Measurements from ENCODE around the gene SRI.

GRCh38 chr7:88185650-88186049, 34.2 kb downstream of the SRI start:
- TF ChIP-seq, protein P1, sequence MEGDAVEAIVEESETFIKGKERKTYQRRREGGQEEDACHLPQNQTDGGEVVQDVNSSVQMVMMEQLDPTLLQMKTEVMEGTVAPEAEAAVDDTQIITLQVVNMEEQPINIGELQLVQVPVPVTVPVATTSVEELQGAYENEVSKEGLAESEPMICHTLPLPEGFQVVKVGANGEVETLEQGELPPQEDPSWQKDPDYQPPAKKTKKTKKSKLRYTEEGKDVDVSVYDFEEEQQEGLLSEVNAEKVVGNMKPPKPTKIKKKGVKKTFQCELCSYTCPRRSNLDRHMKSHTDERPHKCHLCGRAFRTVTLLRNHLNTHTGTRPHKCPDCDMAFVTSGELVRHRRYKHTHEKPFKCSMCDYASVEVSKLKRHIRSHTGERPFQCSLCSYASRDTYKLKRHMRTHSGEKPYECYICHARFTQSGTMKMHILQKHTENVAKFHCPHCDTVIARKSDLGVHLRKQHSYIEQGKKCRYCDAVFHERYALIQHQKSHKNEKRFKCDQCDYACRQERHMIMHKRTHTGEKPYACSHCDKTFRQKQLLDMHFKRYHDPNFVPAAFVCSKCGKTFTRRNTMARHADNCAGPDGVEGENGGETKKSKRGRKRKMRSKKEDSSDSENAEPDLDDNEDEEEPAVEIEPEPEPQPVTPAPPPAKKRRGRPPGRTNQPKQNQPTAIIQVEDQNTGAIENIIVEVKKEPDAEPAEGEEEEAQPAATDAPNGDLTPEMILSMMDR (IDR thresholded peaks at IDR 0.05): no peak
- no peak for TF ChIP-seq POLR2A (IDR thresholded peaks at IDR 0.05)
- no peak for TF ChIP-seq EP300 (IDR thresholded peaks at IDR 0.05)
